ENCODE measurements around the gene KRTAP10-1.

DNA sequence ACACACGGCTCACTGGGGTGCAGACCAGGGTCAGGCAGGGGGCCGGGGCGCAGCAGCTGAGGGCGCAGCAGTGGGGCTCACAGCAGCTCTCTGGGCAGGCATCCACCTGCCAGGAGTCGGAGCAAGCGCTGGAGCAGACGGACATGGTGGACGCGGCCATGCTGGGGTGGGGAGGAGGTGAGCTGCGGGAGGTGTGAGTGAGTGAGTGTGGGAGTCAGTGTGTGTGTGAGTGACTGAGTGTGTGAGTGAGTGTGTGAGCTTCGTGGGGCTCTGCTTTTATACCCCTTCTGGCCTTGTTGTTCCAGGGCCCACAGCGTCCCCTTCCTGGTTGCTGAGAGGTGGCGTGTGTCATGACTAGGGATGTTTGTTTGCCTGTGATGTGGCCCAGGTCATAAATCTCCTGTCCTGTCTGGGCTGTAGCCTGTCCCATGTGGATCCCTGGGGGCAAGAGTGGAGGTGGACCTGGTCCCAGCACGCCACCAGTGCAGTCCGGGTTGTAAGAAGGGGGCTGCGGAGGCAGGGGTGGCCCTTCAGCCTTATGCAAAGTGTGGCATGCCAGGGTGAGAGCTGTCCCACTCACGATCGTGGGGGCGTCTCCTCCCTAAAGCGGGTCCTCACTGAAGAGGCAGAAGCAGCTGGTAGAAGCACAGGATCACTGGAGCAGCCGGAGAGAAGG lies at the start of gene KRTAP10-1:
- TF ChIP-seq, protein P1, sequence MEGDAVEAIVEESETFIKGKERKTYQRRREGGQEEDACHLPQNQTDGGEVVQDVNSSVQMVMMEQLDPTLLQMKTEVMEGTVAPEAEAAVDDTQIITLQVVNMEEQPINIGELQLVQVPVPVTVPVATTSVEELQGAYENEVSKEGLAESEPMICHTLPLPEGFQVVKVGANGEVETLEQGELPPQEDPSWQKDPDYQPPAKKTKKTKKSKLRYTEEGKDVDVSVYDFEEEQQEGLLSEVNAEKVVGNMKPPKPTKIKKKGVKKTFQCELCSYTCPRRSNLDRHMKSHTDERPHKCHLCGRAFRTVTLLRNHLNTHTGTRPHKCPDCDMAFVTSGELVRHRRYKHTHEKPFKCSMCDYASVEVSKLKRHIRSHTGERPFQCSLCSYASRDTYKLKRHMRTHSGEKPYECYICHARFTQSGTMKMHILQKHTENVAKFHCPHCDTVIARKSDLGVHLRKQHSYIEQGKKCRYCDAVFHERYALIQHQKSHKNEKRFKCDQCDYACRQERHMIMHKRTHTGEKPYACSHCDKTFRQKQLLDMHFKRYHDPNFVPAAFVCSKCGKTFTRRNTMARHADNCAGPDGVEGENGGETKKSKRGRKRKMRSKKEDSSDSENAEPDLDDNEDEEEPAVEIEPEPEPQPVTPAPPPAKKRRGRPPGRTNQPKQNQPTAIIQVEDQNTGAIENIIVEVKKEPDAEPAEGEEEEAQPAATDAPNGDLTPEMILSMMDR (IDR thresholded peaks at IDR 0.05): no peak
- no peak for TF ChIP-seq EZH2 (IDR thresholded peaks at IDR 0.05)
- TF ChIP-seq EZH2phosphoT487 (IDR thresholded peaks at IDR 0.05): no peak

All from neural progenitor cell (in vitro differentiated cells).